ENCODE measurements around the gene TUBB.

Gene TUBB

GRCh38 chr6:30686908-30687658 is 33.1 kb upstream of the TUBB start (continued):
- TF ChIP-seq BCL11B (tag by site-specific recombination; IDR thresholded peaks at IDR 0.05; ENCODE audit: low read depth) (0 out of 2 replicates have a peak, but pooled peaks have one; percentile 20), ZNF621 (tag by site-specific recombination; IDR thresholded peaks at IDR 0.05) (no peak), ZNF24 (tag by site-specific recombination; IDR thresholded peaks at IDR 0.05) (peak; percentile 65), ZNF146 (tag by site-specific recombination; IDR thresholded peaks at IDR 0.05) (0 out of 2 replicates have a peak, but pooled peaks have one; percentile 16), ZBTB1 (tag by site-specific recombination; IDR thresholded peaks at IDR 0.05) (no peak), ZNF311 (tag by site-specific recombination; IDR thresholded peaks at IDR 0.05; ENCODE audit: borderline replicate concordance) (no peak), ZSCAN16 (tag by site-specific recombination; IDR thresholded peaks at IDR 0.05) (0 out of 2 replicates have a peak, but pooled peaks have one; percentile 43), ZNF654 (tag by site-specific recombination; IDR thresholded peaks at IDR 0.05; ENCODE audit: low read depth) (no peak), ZIC2 (tag by site-specific recombination; IDR thresholded peaks at IDR 0.05) (peak; percentile 97), PRDM10 (tag by site-specific recombination; IDR thresholded peaks at IDR 0.05) (peak; percentile 81), ZBTB26 (tag by site-specific recombination; optimal IDR thresholded peaks at IDR 0.05) (peak; percentile 64), ZNF707 (tag by site-specific recombination; IDR thresholded peaks at IDR 0.05) (no peak), ZNF366 (tag by site-specific recombination; conservative IDR thresholded peaks at IDR 0.05) (peak; percentile 97), ZNF174 (tag by site-specific recombination; IDR thresholded peaks at IDR 0.05) (no peak), ZNF843 (tag by site-specific recombination; IDR thresholded peaks at IDR 0.05) (0 out of 2 replicates have a peak, but pooled peaks have one; percentile 39), ZSCAN18 (tag by site-specific recombination; IDR thresholded peaks at IDR 0.05) (no peak), ZNF704 (tag by site-specific recombination; IDR thresholded peaks at IDR 0.05) (no peak), KLF9 (tag by site-specific recombination; IDR thresholded peaks at IDR 0.05; ENCODE audit: low read depth) (peak; percentile 84), ZBTB48 (tag by site-specific recombination; IDR thresholded peaks at IDR 0.05) (peak; percentile 86; the same call in 1 of the 2 replicates), BCL11A (tag by site-specific recombination; IDR thresholded peaks at IDR 0.05; ENCODE audit: low read depth) (0 out of 2 replicates have a peak, but pooled peaks have one; percentile 45), ZSCAN5A (tag by site-specific recombination; IDR thresholded peaks at IDR 0.05) (peak; percentile 87; the same call in 1 of the 2 replicates), ZNF670 (tag by site-specific recombination; IDR thresholded peaks at IDR 0.05; ENCODE audit: low read depth) (no peak), ZBTB7A (tag by site-specific recombination; IDR thresholded peaks at IDR 0.05; ENCODE audit: low read depth) (peak; percentile 12; the same call in 1 of the 2 replicates), ZNF610 (tag by site-specific recombination; IDR thresholded peaks at IDR 0.05; ENCODE audit: borderline replicate concordance) (peak; percentile 93), GFI1B (tag by site-specific recombination; IDR thresholded peaks at IDR 0.05) (no peak), PRDM4 (tag by site-specific recombination; IDR thresholded peaks at IDR 0.05) (peak; percentile 7; the same call in 1 of the 2 replicates)
